HG02943 (cell line): Measurements from ENCODE around the gene ETDA.
"Not testable (repeated sequence)": the region's sequence is repeated elsewhere in the genome, so short reads cannot be mapped to it uniquely, and the experiment has no call there.

Source experiments
- ATAC-seq: cut with Tn5 transposase; IDR thresholded peaks from one replicate; pipeline ENCODE4 v1.9.1; 2021; ENCODE audit warnings: mild to moderate bottlenecking, low read depth, moderate library complexity; ENCODE audit not compliant: unreplicated experiment

ETDA gene

GRCh38 chrX:135252011-135252518 lies at the start of gene ETDA:
TSS of gene ETDA (plus strand) at chrX:135252061. CDS start at chrX:135253277, 1,216 bp downstream.
- not testable (repeated sequence) for ATAC-seq

- not testable (repeated sequence) for ATAC-seq
Observed at GRCh38 chrX:135206427-135206826, 45.4 kb upstream of the ETDA start.

- no peak for ATAC-seq
Observed at GRCh38 chrX:135213200-135213844, 38.5 kb upstream of the ETDA start.

- not testable (repeated sequence) for ATAC-seq
Observed at GRCh38 chrX:135245989-135246388, 5.9 kb upstream of the ETDA start.

- not testable (repeated sequence) for ATAC-seq
Observed at GRCh38 chrX:135256087-135256684, 4.3 kb downstream of the ETDA start.

- no peak for ATAC-seq
Observed at GRCh38 chrX:135256923-135257322, 5.1 kb downstream of the ETDA start.

GRCh38 chrX:135257469-135257868 lies 5.6 kb downstream of the ETDA start:
- ATAC-seq, result no peak

- ATAC-seq, result not testable (repeated sequence)
Observed at GRCh38 chrX:135260976-135261375, 9.1 kb downstream of the ETDA start.

GRCh38 chrX:135263376-135263775 lies 11.5 kb downstream of the ETDA start:
- not testable (repeated sequence) for ATAC-seq

GRCh38 chrX:135264206-135264605 lies 12.3 kb downstream of the ETDA start:
- ATAC-seq, result no peak

- no peak for ATAC-seq
Observed at GRCh38 chrX:135273162-135273561, 21.3 kb downstream of the ETDA start.

- no peak for ATAC-seq
Observed at GRCh38 chrX:135275973-135276372, 24.1 kb downstream of the ETDA start.

- ATAC-seq, result no peak
Observed at GRCh38 chrX:135287266-135287823, 35.5 kb downstream of the ETDA start.

GRCh38 chrX:135295238-135295943 lies 43.5 kb downstream of the ETDA start:
- no peak for ATAC-seq

GRCh38 chrX:135295944-135296305 lies 44.1 kb downstream of the ETDA start:
- no peak for ATAC-seq

- no peak for ATAC-seq
Observed at GRCh38 chrX:135302269-135302873, 50.5 kb downstream of the ETDA start.
